ENCODE data around the gene FOXE1. TPM values are rescaled to one million over a fixed set of nuclear protein-coding genes. Genes with fewer than 3 reads are reported as not detected.

Gene FOXE1
- total RNA-seq, 1 experiment from 2014 or later: not detected

DNA sequence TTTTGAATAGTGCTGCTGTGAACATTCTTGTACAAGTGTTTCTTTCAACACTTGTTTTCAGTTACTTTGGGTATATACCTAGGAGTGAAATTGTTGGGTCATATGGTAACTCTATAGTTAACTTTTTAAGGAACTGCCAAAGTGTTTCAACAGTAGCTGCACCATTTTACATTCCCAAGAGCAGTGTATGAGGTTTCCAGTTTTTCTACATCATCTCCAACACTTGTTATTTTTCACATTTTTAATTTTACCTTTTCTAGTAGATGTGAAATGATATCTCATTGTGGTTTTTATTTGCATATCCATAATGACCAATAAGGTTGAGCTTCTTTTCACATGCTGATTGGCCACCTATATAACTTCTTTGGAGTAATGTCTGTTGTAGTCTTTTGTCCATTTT is 40.0 kb upstream of the FOXE1 start:
- Histone ChIP-seq H3K27ac (ENCODE audit: insufficient read length, low read depth, low read length) (no peak overlapping the region), H3K4ac (ENCODE audit: low read depth, low read length) (no peak overlapping the region), H3K9me3 (ENCODE audit: control insufficient read depth, low read depth, low read length) (no peaks in the 10 kb centered on the region), H2BK12ac (ENCODE audit: insufficient read length, low read depth, low read length) (no peak overlapping the region), H3K4me2 (ENCODE audit: insufficient read depth, insufficient read length, low read length) (no peak overlapping the region), H4K91ac (ENCODE audit: insufficient read length, low read depth, low read length) (no peak overlapping the region), H3T11ph (ENCODE audit: low read length) (no peak overlapping the region), H3K14ac (ENCODE audit: insufficient read depth, low read length) (no peak overlapping the region), H2BK20ac (ENCODE audit: low read depth, low read length, poor library complexity, severe bottlenecking) (no peak overlapping the region), H4K20me1 (ENCODE audit: control insufficient read depth, insufficient read depth, insufficient read length) (no peaks in the 10 kb centered on the region), H3K23me2 (ENCODE audit: insufficient read length, low read depth, low read length, poor library complexity, severe bottlenecking) (no peaks in the 10 kb centered on the region), H3K9ac (ENCODE audit: extremely low read depth, insufficient read length, low read length) (no peak overlapping the region), H3K23ac (ENCODE audit: insufficient read length, low read depth, low read length) (no peak overlapping the region), H2BK5ac (ENCODE audit: insufficient read length, low read length) (no peak overlapping the region), H3K18ac (ENCODE audit: insufficient read length, low read depth, low read length) (no peak overlapping the region), H4K5ac (ENCODE audit: insufficient read length, low read depth, low read length) (no peak overlapping the region), H3K79me2 (ENCODE audit: insufficient read depth, low read length) (no peaks in the 10 kb centered on the region), H2BK120ac (ENCODE audit: low read depth, low read length, poor library complexity, severe bottlenecking) (no peak overlapping the region), H3K79me1 (ENCODE audit: insufficient read depth, low read depth, low read length, poor library complexity, severe bottlenecking) (no peaks in the 10 kb centered on the region), H3K27me3 (ENCODE audit: insufficient read depth, low read length) (no peaks in the 10 kb centered on the region), H3K56ac (ENCODE audit: insufficient read length, low read depth, low read length) (no peak overlapping the region), H2AFZ (ENCODE audit: low read length) (no peak overlapping the region), H2BK15ac (ENCODE audit: low read depth, low read length) (no peak overlapping the region), H2AK5ac (ENCODE audit: insufficient read length, low read length) (no peak overlapping the region), H3K4me1 (ENCODE audit: insufficient read depth, low read length) (peaks cover 2% of the 10 kb centered on the region; the same call in 1 of the 2 replicates), H4K8ac (replicated peaks; ENCODE audit: insufficient read length, low read depth, low read length) (no peak overlapping the region)
- TF ChIP-seq, protein P1, sequence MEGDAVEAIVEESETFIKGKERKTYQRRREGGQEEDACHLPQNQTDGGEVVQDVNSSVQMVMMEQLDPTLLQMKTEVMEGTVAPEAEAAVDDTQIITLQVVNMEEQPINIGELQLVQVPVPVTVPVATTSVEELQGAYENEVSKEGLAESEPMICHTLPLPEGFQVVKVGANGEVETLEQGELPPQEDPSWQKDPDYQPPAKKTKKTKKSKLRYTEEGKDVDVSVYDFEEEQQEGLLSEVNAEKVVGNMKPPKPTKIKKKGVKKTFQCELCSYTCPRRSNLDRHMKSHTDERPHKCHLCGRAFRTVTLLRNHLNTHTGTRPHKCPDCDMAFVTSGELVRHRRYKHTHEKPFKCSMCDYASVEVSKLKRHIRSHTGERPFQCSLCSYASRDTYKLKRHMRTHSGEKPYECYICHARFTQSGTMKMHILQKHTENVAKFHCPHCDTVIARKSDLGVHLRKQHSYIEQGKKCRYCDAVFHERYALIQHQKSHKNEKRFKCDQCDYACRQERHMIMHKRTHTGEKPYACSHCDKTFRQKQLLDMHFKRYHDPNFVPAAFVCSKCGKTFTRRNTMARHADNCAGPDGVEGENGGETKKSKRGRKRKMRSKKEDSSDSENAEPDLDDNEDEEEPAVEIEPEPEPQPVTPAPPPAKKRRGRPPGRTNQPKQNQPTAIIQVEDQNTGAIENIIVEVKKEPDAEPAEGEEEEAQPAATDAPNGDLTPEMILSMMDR (conservative IDR thresholded peaks at IDR 0.05): no peak
- Mint-ChIP-seq H3K27ac (no peak overlapping the region), H3K9me3 (no peaks in the 10 kb centered on the region), H3K4me3 (no peak overlapping the region), H3K36me3 (ENCODE audit: insufficient read depth in 1 of 3, low read depth in 3 of 3) (no peaks in the 10 kb centered on the region), H3K27me3 (ENCODE audit: low read depth) (peaks cover 20% of the 10 kb centered on the region), H3K4me1 (peaks cover 23 to 24% of the 10 kb centered on the region in 2 experiments)
- DNase-seq: no peak
